ENCODE measurements around the gene CKAP4. TPM values are rescaled to one million over a fixed set of nuclear protein-coding genes. Genes with fewer than 3 reads are reported as not detected.

Gene CKAP4
- total and polyA plus RNA-seq, 2 experiments from 2014 or later = 32.3 to 58.8 TPM

GRCh38 chr12:106281804-106282203 is 34.0 kb upstream of the CKAP4 start (continued):
- TF ChIP-seq, protein P1, sequence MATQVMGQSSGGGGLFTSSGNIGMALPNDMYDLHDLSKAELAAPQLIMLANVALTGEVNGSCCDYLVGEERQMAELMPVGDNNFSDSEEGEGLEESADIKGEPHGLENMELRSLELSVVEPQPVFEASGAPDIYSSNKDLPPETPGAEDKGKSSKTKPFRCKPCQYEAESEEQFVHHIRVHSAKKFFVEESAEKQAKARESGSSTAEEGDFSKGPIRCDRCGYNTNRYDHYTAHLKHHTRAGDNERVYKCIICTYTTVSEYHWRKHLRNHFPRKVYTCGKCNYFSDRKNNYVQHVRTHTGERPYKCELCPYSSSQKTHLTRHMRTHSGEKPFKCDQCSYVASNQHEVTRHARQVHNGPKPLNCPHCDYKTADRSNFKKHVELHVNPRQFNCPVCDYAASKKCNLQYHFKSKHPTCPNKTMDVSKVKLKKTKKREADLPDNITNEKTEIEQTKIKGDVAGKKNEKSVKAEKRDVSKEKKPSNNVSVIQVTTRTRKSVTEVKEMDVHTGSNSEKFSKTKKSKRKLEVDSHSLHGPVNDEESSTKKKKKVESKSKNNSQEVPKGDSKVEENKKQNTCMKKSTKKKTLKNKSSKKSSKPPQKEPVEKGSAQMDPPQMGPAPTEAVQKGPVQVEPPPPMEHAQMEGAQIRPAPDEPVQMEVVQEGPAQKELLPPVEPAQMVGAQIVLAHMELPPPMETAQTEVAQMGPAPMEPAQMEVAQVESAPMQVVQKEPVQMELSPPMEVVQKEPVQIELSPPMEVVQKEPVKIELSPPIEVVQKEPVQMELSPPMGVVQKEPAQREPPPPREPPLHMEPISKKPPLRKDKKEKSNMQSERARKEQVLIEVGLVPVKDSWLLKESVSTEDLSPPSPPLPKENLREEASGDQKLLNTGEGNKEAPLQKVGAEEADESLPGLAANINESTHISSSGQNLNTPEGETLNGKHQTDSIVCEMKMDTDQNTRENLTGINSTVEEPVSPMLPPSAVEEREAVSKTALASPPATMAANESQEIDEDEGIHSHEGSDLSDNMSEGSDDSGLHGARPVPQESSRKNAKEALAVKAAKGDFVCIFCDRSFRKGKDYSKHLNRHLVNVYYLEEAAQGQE (IDR thresholded peaks at IDR 0.05; ENCODE audit: unreplicated experiment) = no peak
- TF ChIP-seq NANOG (IDR thresholded peaks at IDR 0.05; ENCODE audit: borderline replicate concordance) = no peak
- no peak for TF ChIP-seq ETS1 (IDR thresholded peaks at IDR 0.05)
- TF ChIP-seq POLR2AphosphoS5 (IDR thresholded peaks at IDR 0.05; ENCODE audit: low read depth) = no peak
- TF ChIP-seq STAT1 (IDR thresholded peaks at IDR 0.05; ENCODE audit: unreplicated experiment) = no peak

DNA sequence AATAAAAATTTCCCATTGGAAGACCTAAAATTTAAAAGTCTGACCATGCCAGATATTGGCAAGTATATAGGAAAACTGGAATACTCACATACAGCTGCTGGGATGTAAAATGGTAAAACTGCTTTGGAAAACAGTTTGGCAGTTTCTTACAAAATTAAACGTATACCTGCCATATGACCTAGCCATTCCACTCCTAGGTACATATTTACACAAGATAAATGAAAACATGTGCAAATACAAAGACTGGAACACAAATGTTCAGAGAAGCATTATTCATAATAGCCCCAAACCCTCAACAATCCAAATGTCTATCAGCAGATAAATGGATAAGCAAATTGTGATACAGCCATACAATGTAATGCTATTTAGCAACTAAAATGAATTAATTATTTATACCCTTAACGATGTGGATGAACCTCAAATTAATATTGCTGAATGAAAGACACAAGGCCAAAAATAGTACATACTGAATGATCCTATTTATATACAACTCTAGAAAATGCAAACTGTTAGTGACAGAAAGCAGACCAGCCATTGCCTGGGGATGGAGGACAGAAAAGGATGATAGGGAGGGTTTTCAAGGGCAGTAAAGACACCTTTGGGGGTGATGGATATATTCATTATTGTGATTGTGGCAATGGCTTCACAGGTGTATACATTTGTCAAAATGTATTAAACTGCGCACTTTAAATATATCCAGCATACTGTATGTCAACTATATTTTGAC is 33.4 kb upstream of the CKAP4 start:
- Histone ChIP-seq H3K4me2 (no peak overlapping the region), H4K20me1 (replicated peaks; ENCODE audit: insufficient read depth) (no peaks in the 10 kb centered on the region), H3K4me1 (ENCODE audit: insufficient read depth) (no peaks in the 10 kb centered on the region), H3K27me3 (ENCODE audit: insufficient read depth) (no peaks in the 10 kb centered on the region), H3K9me2 (ENCODE audit: insufficient read depth) (no peaks in the 10 kb centered on the region), H3K4me3 (no peak overlapping the region), H2AFZ (no peak overlapping the region), H3K79me2 (replicated peaks; ENCODE audit: insufficient read depth) (no peaks in the 10 kb centered on the region), H3K36me3 (ENCODE audit: insufficient read depth) (no peaks in the 10 kb centered on the region), H3F3A (replicated peaks; ENCODE audit: low read depth) (no peaks in the 10 kb centered on the region), H3K27ac (ENCODE audit: low read depth) (no peak overlapping the region)
- Mint-ChIP-seq H3K4me1 (peaks cover 2% of the 10 kb centered on the region; the same call in 1 of the 3 replicates), H3K9me3 (no peaks in the 10 kb centered on the region), H3K36me3 (ENCODE audit: low read depth) (no peaks in the 10 kb centered on the region), H3K27me3 (ENCODE audit: insufficient read depth, low read depth, poor library complexity) (no peaks in the 10 kb centered on the region), H3K4me3 (no peak overlapping the region), H3K27ac (no peak overlapping the region)
- ATAC-seq (no peak), DNase-seq (ENCODE audit: low spot score) (no peak)
- no peak for TF ChIP-seq NANOG (IDR thresholded peaks at IDR 0.05; ENCODE audit: borderline replicate concordance)
- TF ChIP-seq ETS1 (IDR thresholded peaks at IDR 0.05) = no peak
- TF ChIP-seq ZNF462 (CRISPR knock-in tag; IDR thresholded peaks at IDR 0.05) = no peak
- no peak for TF ChIP-seq ZNF114 (CRISPR knock-in tag; IDR thresholded peaks at IDR 0.05)
- no peak for TF ChIP-seq ZNF331 (CRISPR knock-in tag; IDR thresholded peaks at IDR 0.05; ENCODE audit: low read depth)
- no peak for TF ChIP-seq POLR2AphosphoS5 (IDR thresholded peaks at IDR 0.05; ENCODE audit: low read depth)
- no peak for TF ChIP-seq STAT1 (IDR thresholded peaks at IDR 0.05; ENCODE audit: unreplicated experiment)
- TF ChIP-seq EZH2 (IDR thresholded peaks at IDR 0.05; ENCODE audit: low read depth, unreplicated experiment) = no peak
- no peak for TF ChIP-seq CREB1 (CRISPR knock-in tag; IDR thresholded peaks at IDR 0.05; ENCODE audit: low read depth)
